ENCODE results near the gene ORC5.
A peak's percentile ranks its signal among the peaks of the same experiment; 100 is the strongest.
"Not testable (repeated sequence)": the region's sequence is repeated elsewhere in the genome, so short reads cannot be mapped to it uniquely, and the experiment has no call there.

The ORC5 gene

DNA sequence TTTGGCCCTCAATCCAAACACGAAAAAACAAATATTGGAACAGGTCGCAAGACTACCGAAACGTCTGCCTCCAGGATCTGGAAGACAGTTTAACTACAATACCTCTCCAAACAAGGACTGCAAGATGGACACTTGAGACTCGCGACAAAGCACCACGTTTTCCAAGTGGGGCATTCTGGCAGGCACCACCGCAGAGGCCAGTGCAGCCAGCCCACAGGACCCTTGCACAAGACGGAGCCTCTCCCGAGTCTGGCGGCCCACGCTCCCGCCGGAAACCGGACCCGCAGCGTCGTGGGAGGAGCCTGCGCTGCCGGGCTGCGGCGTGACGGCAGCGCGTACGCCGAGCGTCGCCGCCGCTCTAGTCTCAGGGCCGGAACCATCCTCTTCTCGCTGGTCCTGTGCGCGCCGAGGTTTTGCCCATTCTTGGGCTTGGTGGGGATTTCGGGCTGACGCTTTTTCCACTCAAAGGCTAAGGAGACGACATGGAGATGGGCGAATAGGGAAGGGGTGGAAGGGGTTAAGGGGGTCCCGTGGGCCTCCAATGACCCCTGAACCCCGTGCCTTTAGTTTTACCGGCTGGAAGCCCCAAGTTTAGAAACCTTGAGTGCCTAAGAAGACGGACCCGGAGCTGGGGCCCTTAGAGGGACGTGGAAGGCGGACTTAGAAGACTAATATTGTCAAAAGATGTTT, at the start of gene ORC5:
Gene ORC5 (minus strand): TSS at position 283 of the 690 bp plus-strand sequence. CDS start 109 bp downstream, at position 174.
- Histone ChIP-seq H3K4me1 (ENCODE audit: insufficient read depth, low read length) (peaks cover 17% of the 10 kb centered on the region), H3K9me3 (ENCODE audit: low read length) (no peaks in the 10 kb centered on the region), H3K27me3 (ENCODE audit: insufficient read depth, low read length) (no peaks in the 10 kb centered on the region)

DNA sequence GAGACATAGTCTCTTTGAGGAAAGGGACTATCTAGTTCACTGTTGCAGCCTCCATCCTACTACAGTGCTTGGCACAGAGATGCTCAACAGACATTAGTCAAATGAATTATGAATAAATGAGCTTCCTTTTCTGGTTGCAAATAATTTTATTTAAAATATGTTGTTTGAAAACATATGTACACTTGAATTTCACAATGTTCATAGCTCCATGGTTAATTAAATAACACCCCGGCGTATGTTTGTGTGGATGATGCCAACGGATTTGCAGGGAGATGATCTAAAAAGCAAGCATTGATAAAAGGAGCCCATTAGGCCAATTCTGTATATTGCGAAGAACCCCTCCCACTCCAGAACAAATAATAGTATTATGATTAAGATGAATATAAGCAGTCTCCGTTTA, 47.8 kb upstream of the ORC5 start:
- no peak overlapping the region for H3K4me3 ChIP-seq (ENCODE audit: low read length)
- H3K9me3 ChIP-seq (ENCODE audit: low read length), result no peaks in the 10 kb centered on the region
- peaks cover 2% of the 10 kb centered on the region for H3K27me3 ChIP-seq (ENCODE audit: insufficient read depth, low read length)
- no peaks in the 10 kb centered on the region for H3K36me3 ChIP-seq (ENCODE audit: insufficient read depth, low read length)
- no peak overlapping the region for H2AFZ ChIP-seq (ENCODE audit: low read depth, low read length)
- H3K4me1 ChIP-seq (ENCODE audit: insufficient read depth, low read length), result no peaks in the 10 kb centered on the region

More for the DNA sequence above, at the start of gene ORC5:
- H2AFZ ChIP-seq (ENCODE audit: low read depth, low read length), result peak within 1 kb of the TSS; percentile 81
- H3K36me3 ChIP-seq (ENCODE audit: insufficient read depth, low read length), result peaks cover 15% of the 10 kb centered on the region
- H3K4me3 ChIP-seq (ENCODE audit: low read length), result peak within 1 kb of the TSS; percentile 81

DNA sequence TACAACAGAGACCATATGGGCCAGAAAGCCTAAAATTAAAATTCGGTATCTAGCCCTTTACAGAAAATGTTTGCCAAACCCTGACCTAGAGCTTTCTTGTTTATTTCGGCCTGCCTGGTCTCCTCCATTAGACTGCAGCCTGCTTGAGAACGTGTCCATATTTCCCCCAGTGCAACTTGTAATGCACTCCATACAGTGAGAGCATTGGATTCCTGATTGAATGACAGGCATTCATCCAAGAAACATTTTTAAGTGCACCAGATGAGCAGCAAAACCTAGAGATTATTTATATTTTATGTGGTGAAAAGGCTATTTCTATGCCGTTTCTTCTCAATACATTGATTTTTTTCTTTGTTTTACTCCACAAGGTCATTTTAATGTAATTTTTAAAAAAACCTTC, 47.4 kb upstream of the ORC5 start:
- no peak overlapping the region for H3K4me3 ChIP-seq (ENCODE audit: low read length)
- no peak overlapping the region for H2AFZ ChIP-seq (ENCODE audit: low read depth, low read length)
- H3K36me3 ChIP-seq (ENCODE audit: insufficient read depth, low read length), result no peaks in the 10 kb centered on the region
- no peaks in the 10 kb centered on the region for H3K4me1 ChIP-seq (ENCODE audit: insufficient read depth, low read length)
- no peaks in the 10 kb centered on the region for H3K27me3 ChIP-seq (ENCODE audit: insufficient read depth, low read length)
- H3K9me3 ChIP-seq (ENCODE audit: low read length), result no peaks in the 10 kb centered on the region

DNA sequence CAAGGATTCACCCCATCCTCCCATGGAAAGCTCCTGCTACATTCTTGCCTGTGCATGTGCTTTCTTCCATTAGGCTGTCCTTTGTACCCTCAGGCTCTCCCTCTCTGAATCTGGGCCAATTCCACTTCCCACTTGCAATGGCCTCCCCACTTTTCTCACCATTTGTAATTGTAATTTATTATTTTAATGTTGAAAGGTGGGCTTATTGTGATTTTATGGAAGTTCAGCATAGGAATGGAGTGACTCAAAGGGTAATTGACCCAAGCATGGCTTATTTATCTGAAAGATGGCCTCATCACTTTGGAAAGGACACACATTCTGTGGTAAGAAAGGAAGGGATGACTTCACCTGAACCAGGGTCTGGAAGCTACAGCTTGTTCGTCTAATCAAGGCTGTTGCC, 46.9 kb upstream of the ORC5 start:
- Histone ChIP-seq H3K27me3 (ENCODE audit: insufficient read depth, low read length) (no peaks in the 10 kb centered on the region), H2AFZ (ENCODE audit: low read depth, low read length) (no peak overlapping the region), H3K4me3 (ENCODE audit: low read length) (no peak overlapping the region), H3K4me1 (ENCODE audit: insufficient read depth, low read length) (no peaks in the 10 kb centered on the region), H3K36me3 (ENCODE audit: insufficient read depth, low read length) (no peaks in the 10 kb centered on the region), H3K9me3 (ENCODE audit: low read length) (no peaks in the 10 kb centered on the region)

DNA sequence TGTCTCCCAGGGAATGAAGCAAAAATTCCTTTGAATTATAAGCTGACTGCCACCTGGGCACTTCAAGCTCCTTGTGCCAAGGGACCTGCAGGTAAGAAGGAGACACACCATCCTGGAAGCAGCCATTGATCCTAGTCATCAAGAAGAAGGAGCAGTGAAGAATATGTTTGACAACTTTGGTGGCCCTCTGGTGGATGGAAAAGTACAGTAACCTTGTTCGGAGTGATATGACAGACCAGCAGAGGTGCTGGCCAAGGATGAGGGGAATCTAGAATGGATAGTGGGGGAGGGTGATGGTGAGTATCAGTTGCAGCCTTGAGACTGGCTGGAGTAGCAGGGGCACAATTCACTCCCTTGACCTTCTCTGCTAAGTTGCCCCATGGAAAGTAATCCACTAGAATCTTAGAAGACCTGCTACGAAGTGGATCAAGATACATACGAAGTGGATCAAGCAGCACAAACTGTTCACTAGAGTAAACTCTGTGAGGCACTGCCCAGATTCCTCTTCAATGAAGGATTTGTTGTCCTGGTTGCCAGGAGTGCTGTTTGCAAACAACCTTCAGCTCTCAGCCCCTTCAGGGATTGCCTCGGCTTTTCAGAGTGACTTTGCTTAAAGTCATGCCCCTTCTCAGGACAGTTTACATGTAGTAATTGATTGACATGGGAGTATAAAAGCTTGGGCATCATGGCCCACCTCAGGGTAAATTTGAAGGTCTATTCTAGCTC, 44.8 kb upstream of the ORC5 start:
- H3K36me3 ChIP-seq (ENCODE audit: insufficient read depth, low read length), result no peaks in the 10 kb centered on the region
- no peak overlapping the region for H3K4me3 ChIP-seq (ENCODE audit: low read length)
- no peaks in the 10 kb centered on the region for H3K4me1 ChIP-seq (ENCODE audit: insufficient read depth, low read length)

DNA sequence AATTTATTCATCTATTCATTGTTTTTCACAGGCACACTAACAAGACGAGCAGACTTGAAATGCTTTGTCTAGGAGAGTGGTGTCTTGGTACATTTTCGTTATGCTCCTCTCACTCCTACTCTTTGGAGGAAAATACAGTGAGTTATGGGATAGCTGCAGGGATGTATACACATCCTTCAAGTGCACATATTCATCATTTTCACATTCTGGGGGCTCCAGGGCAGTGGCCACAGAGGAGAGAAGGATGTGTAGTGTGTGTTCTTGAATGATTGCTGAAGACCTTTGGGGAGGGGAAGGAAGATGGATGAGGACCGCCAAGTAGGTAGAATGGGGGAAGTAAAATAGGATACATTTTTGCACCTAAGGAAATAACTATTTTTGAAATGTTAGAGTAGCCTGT, 34.8 kb upstream of the ORC5 start:
- Histone ChIP-seq H3K27me3 (ENCODE audit: insufficient read depth, low read length) (peaks cover 6% of the 10 kb centered on the region), H3K36me3 (ENCODE audit: insufficient read depth, low read length) (no peaks in the 10 kb centered on the region), H3K9me3 (ENCODE audit: low read length) (no peaks in the 10 kb centered on the region), H3K4me1 (ENCODE audit: insufficient read depth, low read length) (no peaks in the 10 kb centered on the region), H2AFZ (ENCODE audit: low read depth, low read length) (no peak overlapping the region), H3K4me3 (ENCODE audit: low read length) (no peak overlapping the region)

More for the DNA sequence above, 44.8 kb upstream of the ORC5 start:
- no peak overlapping the region for H2AFZ ChIP-seq (ENCODE audit: low read depth, low read length)
- H3K9me3 ChIP-seq (ENCODE audit: low read length), result no peaks in the 10 kb centered on the region
- H3K27me3 ChIP-seq (ENCODE audit: insufficient read depth, low read length), result no peaks in the 10 kb centered on the region

DNA sequence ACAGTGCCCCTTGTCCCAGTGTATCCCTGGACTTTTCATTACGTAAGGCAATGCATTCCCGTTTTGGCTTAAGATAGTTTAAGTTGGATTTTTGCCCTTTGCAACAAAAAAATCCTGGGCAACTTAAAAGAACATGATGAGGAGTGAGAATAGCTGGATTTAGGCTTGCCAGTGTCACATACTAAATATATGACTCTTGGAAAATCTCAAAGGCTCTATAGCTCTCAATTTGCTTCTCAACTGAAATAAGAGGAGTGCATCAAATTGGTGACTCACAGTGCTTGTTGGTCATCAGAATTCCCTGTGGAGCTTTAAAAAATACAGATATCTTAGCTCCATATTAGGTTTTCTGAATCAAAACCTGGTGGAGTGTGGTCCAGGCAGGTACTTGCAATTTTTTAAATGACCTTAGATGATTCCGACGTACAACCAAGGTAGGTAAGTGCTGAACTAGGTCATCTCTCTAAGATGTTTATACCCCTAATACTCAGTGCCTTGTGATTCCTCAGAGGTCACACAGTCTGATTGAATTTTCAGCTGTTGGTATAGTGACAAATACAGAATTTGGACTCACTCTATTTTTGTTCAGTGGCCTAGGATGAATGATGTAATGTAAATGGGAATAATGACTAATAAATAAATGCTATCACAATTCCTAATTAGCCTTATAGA, 33.9 kb upstream of the ORC5 start:
- H3K4me1 ChIP-seq (ENCODE audit: insufficient read depth, low read length), result no peaks in the 10 kb centered on the region
- H2AFZ ChIP-seq (ENCODE audit: low read depth, low read length), result no peak overlapping the region
- no peak overlapping the region for H3K4me3 ChIP-seq (ENCODE audit: low read length)
- H3K9me3 ChIP-seq (ENCODE audit: low read length), result no peaks in the 10 kb centered on the region
- H3K27me3 ChIP-seq (ENCODE audit: insufficient read depth, low read length), result peaks cover 6% of the 10 kb centered on the region
- no peaks in the 10 kb centered on the region for H3K36me3 ChIP-seq (ENCODE audit: insufficient read depth, low read length)

DNA sequence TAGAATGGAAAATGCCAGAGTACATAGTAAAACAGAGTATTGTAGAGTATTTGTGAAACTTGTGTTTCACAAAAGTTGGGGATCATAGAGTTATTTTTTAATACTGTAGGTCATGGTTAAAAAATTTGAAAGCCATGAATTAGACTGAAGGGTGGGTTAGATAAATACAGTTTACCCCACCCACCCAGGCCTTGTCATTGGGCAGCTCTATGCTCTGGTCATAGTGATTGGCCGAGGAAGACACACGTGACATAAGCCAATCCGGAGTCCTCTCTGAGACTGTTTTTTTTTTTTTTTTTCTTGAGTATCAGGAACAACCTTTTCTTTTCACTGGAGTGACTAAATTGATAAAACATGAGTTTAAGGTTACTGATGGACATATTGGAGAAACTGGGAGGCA, 33.3 kb upstream of the ORC5 start:
- Histone ChIP-seq H3K9me3 (ENCODE audit: low read length) (no peaks in the 10 kb centered on the region), H3K4me1 (ENCODE audit: insufficient read depth, low read length) (no peaks in the 10 kb centered on the region), H3K27me3 (ENCODE audit: insufficient read depth, low read length) (peaks cover 6% of the 10 kb centered on the region), H3K36me3 (ENCODE audit: insufficient read depth, low read length) (no peaks in the 10 kb centered on the region), H3K4me3 (ENCODE audit: low read length) (no peak overlapping the region), H2AFZ (ENCODE audit: low read depth, low read length) (no peak overlapping the region)

DNA sequence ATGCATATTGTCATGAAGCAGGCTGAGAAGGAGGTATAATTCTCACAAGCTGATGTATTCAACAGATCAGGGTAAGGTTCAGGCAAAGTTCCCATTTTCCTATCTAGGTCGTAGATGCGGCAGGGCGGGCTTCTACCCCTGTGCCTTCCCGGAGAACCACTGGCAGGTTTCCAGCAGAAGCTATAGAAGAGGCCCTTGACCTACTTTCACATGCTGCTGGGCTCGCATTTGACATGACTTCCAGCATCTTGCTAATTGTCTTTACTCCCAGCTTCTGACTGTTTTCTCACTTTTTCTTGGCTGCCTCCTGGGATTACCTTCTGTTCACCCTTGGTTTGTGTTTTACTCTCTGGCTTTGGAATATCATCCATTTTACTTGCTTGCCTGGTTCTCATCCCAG, 32.6 kb upstream of the ORC5 start:
- Histone ChIP-seq H3K36me3 (ENCODE audit: insufficient read depth, low read length) (no peaks in the 10 kb centered on the region), H3K9me3 (ENCODE audit: low read length) (no peaks in the 10 kb centered on the region), H3K4me1 (ENCODE audit: insufficient read depth, low read length) (no peaks in the 10 kb centered on the region), H2AFZ (ENCODE audit: low read depth, low read length) (no peak overlapping the region), H3K27me3 (ENCODE audit: insufficient read depth, low read length) (peaks cover 6% of the 10 kb centered on the region), H3K4me3 (ENCODE audit: low read length) (no peak overlapping the region)

DNA sequence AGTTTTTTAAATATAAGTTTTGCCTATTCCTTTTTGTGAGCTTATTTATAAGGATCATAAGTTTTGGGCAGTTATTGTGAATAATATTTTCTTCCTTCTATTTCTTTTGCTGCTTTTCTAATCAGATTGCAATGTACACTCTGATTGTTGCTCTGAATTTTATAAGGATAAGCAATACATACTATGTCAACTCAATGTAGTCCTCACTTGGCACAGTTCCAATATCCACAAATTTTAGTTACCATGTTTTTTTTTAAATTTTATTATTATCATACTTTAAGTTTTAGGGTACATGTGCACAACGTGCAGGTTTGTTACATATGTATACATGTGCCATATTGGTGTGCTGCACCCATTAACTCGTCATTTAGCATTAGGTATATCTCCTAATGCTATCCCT, 27.2 kb upstream of the ORC5 start:
- not testable (repeated sequence) for H2AFZ ChIP-seq (ENCODE audit: low read depth, low read length); H3K4me1 ChIP-seq (ENCODE audit: insufficient read depth, low read length); H3K9me3 ChIP-seq (ENCODE audit: low read length); H3K4me3 ChIP-seq (ENCODE audit: low read length); H3K27me3 ChIP-seq (ENCODE audit: insufficient read depth, low read length); H3K36me3 ChIP-seq (ENCODE audit: insufficient read depth, low read length)

DNA sequence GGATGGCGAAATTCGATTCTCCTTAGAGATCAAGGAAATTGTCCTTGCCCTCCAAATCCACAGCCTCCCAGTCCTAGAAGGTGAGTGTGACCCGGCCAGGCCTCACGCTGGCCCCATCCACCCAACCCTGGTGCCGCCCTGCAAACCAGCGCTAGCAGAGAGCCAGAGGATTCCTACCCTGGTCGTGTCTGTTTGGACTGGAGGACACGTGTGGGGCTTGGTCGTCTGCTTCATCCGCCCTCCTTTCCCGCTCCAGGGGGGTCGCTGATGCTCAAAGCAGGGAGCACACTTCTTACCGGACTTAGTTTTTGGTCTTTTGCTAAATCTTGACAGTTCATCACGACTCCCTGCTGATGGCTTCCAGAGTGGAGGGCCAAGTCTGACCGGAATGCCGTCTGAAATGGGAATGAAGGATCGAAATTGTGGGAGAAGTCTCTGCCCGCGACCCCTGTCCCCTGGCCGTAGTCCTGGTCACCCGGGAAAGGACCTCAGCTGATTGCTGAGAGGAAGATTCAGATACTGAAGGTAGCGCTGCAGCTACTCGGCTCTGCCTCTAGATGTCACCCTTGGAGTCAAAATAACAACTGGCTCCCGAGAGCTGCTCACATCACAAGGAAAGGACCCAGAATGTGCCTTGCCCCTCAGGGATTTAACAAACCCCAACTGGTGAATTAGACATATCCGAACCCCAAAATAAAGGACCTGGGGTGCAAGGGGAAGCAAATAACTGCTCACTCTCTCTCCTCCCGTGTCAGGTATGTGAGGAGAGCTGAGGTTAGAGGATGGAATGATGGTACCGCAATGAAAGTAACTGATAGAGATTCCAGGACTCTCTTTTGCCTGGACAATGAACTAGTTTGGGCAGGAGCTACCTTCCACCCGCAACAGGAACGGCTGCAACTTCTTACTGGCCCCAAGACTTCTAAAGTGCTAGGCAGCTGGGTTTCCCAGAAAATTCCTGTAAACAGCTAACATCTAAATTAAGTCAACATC, 23.5 kb upstream of the ORC5 start:
- Histone ChIP-seq H3K9me3 (ENCODE audit: low read length) (no peaks in the 10 kb centered on the region), H2AFZ (ENCODE audit: low read depth, low read length) (no peak overlapping the region), H3K36me3 (ENCODE audit: insufficient read depth, low read length) (no peaks in the 10 kb centered on the region), H3K4me3 (ENCODE audit: low read length) (no peak overlapping the region), H3K4me1 (ENCODE audit: insufficient read depth, low read length) (no peaks in the 10 kb centered on the region), H3K27me3 (ENCODE audit: insufficient read depth, low read length) (no peaks in the 10 kb centered on the region)

DNA sequence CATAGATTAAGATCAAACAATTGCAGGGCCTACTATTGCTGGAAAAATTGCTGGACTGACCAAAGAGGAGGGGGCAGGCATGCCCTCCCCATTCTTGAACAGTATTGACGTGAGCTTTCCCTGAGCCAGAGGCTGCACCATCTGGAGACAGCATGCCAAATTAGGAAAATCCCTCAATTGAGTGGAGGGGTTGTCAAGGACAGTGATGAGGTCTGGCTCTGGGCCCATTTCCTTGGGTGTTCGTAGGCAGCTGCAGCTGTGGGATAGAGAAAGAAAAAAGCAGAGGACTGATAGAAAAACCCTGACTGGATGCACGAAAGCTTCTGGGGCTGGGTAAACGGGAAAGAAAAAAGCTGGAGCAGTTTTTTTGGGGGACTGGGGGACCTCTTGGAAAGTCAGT, 22.8 kb upstream of the ORC5 start:
- Histone ChIP-seq H2AFZ (ENCODE audit: low read depth, low read length) (no peak overlapping the region), H3K27me3 (ENCODE audit: insufficient read depth, low read length) (no peaks in the 10 kb centered on the region), H3K36me3 (ENCODE audit: insufficient read depth, low read length) (no peaks in the 10 kb centered on the region), H3K9me3 (ENCODE audit: low read length) (no peaks in the 10 kb centered on the region), H3K4me3 (ENCODE audit: low read length) (no peak overlapping the region), H3K4me1 (ENCODE audit: insufficient read depth, low read length) (no peaks in the 10 kb centered on the region)
